Stimulated activated CD8-positive, alpha-beta memory T cell treated with anti-CD3 and anti-CD28 coated beads, Interleukin-7, amount 100 ng/mL, for 48 hours (primary cell): Measurements from ENCODE around the gene KCNQ2.

Source experiments
- DNase-seq, 2 donors: peaks; one replicate each; pipeline ENCODE4 v3.0.0-alpha.2; 2020; ENCODE audit warnings: low read depth in 1 of 2; ENCODE audit errors: extremely low read depth in 1 of 2

The KCNQ2 gene

DNA sequence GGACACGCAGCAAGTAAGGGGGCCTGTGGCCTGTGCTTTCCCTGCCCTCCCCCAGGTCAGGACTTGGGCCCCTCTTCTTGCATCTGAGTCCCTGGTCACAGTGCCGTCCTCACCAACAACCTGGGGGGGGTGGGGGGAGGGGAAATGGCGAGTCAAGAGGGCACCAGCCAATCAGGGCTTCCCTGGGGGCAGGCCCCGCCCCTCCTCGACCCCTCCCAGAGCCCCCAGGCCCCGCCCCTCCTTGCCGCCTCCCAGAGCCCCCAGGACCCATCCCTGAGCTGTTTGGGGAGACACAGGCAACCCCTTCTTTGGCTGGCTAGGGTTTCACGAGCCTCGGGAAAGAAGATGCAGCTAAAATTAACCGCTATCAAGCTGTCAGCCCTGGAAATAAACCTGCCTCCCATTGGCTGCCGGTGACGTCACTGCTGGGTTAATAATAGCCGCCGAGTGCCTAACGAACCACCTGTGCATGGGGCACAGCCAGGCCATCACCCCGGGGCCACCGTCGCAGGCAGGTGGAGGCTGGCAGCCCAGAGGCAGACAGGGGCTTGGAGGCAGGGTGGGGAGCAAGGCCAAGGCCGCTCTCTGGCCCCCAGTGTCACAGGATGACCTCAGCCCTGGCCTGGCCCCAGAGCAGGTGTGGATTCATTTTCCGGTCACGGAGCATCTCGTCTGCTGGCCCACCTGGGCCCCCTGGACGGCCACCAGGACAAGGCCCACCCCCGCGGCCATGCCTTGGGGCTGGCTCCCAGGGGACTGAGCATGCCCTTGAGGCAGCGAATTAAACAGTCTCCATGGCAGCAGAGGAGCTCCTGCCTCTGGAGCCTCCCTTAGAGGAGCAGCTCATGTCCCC, 29.6 kb upstream of the KCNQ2 start:
- no peak for DNase-seq

- no peak for DNase-seq
Measured at GRCh38 chr20:63500902-63501817, 28.7 kb upstream of the KCNQ2 start.

GRCh38 chr20:63500151-63500901, 27.9 kb upstream of the KCNQ2 start:
- no peak for DNase-seq

DNA sequence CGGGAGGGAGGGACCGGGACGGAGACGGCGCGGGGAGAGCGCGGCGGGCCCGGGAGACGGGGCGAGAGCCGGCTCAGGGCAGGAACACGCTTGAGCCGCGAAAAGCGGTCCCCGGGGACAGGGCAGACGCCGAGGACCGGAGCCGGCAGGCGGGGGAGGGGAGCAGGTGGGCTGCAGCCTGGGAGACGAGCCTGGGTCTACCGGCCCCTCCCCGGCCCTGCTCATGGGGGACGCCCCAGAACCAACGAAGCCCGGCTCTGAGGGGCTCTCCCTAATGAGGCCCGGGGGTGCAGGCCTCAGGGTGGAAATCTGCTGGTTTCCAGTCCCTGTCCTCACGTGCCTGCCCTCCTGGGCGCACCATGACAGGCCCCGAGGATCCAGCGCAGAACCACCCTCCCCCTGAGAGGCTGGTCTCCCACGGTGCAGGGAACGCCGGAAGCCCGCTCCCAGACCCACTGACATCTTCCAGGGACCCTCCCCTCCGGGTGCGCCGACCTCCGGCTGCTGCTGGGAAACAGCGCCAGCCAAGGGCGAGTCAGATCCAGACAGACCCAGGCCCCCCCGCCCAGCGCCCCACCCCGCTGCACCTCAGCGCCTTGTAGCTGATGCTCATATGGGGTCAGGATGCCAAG, 27.0 kb upstream of the KCNQ2 start:
- no peak for DNase-seq

DNA sequence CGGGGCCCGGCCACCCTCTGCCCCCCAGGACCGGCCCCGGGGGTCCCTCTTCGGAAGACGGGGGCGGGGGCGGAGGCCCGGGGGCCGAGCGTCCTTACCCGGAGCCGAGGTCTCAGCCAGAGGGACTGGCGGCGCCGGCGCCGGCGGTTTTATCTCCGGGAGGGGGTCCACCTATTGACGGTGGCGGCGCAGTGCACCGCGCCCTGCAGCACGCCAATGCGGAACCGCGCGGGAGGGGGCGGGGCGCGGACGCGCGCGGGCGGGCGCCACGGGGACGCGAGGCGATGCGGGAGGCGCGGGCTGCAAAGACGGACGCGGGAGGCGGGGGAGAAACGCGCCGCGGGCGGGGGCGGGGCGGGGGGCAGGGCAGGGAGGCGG, 26.5 kb upstream of the KCNQ2 start, which contains the start of gene EEF1A2:
EEF1A2 (minus strand) TSS at position 124 of the 378 bp plus-strand sequence. CDS start 1,320 bp downstream, outside the sequence.
- no peak for DNase-seq

DNA sequence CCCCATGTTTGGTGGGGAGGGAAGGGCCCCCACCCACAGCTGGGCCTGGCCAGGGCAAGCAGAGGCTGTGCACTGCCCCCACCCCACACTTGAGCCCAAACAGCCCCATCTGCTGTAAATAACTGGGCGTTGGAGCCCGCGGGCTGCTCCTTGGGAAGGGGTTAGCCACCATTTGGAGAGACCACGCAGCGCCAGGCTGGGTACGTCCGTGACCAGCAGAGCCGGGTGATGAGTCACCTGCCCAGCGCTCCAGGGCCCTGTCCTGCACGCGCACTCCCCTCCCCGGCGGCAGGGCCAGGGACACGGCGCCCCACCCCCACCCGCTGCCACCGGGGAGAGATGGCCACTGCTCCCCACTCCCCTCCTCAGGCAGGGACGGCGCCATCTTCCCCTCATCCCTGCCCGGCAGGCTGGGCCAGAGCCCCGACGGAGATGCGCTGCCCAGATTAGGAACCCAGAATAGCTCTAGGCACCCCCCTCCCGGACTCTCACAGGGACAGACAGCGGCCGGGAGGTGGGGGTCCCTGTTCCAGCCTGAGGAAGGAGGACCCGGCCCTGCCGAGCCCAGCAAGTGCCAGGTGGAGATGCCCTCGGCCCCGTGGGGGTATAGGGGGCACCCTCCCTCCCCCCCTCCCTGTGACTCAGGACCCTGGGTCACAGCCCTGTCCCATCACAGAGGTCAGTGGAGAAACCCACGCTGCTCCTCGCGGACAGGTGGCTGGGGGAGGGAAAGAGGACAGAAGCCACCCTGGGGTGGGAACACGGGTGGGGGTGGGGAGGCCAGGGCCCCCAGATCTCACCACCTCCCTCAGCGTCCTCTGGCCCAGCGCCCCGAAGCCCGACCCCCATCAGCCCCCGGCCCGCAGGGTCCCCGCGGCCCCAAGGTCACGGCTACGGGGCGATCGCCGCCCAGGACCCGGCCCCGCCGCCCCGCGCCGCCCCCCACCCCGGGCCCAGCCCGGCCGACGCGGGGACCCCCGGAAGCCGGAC, 25.8 kb upstream of the KCNQ2 start:
- DNase-seq: no peak

GRCh38 chr20:63497138-63497945, 24.9 kb upstream of the KCNQ2 start:
- no peak for DNase-seq

- DNase-seq: no peak
Measured at GRCh38 chr20:63496596-63497120, 24.2 kb upstream of the KCNQ2 start.

GRCh38 chr20:63495741-63496595, 23.5 kb upstream of the KCNQ2 start:
- peak; percentile 45 to 47 for DNase-seq

GRCh38 chr20:63495167-63495720, 22.8 kb upstream of the KCNQ2 start:
- no peak for DNase-seq

- DNase-seq: no peak
Measured at GRCh38 chr20:63494420-63495166, 22.1 kb upstream of the KCNQ2 start.

- DNase-seq: no peak
Measured at GRCh38 chr20:63494084-63494419, 21.6 kb upstream of the KCNQ2 start.

DNA sequence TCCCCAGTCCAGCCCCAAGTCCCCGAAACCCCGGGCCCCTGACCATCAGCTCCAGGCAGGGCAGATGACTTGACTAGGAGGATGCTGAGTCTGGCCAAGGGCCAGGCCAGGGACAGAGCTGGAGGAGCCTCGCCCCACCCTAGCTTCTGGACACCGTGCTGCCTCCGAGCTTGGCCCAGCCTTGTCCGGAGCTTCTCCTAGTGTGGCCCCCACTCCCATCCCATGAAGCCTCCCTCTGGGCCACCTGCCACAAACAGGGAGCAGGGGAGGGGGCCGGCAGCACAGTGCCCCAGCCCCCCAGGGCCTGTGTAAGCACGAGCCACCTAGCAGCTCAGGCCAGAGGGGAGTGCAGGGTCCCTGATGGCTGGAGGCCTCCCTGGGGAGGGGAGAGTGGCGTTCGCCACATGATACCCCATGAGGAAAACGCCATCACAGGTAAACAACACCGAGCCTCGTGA, 21.1 kb upstream of the KCNQ2 start:
- DNase-seq: no peak

- DNase-seq: no peak
Measured at GRCh38 chr20:63492982-63493381, 20.5 kb upstream of the KCNQ2 start.

DNA sequence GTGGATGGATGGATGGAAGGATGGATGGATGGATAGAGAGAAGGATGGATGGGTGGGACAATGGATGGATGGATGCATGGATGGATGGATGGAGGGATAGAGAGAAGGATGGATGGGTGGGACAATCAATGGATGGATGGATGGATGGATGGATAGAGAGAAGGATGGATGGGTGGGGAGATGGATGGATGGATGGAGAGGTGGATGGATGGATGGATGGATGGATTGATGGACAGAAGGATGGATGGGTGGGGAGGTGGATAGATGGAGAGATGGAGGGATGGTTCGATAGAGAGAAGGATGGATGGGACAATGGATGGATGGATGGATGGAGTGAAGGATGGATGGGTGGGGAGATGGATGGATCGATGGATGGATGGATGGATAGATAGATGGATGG, 20.1 kb upstream of the KCNQ2 start:
- DNase-seq: no peak

DNA sequence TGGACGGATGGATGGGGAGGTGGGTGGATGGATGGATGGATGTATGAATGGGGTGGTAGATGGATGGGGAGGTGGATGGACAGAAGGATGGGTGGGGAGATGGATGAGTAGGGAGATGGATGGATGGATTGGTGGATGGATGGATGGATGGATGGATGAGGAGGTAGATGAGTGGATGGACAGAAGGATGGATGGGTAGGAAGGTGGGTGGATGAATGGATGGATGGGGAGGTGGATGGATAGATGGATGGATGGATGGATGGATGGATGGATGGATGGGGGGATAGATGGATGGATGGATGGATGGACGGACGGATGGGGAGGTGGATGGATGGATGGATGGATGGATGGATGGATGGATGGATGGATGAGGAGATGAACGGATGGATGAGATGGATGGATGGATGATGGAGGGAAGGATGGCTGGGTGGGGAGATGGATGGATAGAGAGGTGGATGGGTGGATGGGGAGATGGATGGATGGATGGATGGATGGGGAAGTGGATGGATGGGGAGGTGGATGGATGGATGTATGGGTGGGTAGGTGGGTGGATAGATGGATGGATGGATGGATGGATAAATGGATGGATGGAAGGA, 19.3 kb upstream of the KCNQ2 start:
- no peak for DNase-seq
